Fibroblast of skin of abdomen (primary cell): ENCODE results near the gene ALDH4A1.

Experiments
- DNase-seq: peaks from one replicate; pipeline ENCODE4 v3.0.0-alpha.2; 2013

ALDH4A1 gene

GRCh38 chr1:18938707-18939070 lies 36.3 kb upstream of the ALDH4A1 start:
- no peak for DNase-seq

- DNase-seq, result no peak
These were observed 35.8 kb upstream of the ALDH4A1 start for GRCh38 chr1:18938008-18938706.

GRCh38 chr1:18937539-18937938 lies 35.2 kb upstream of the ALDH4A1 start:
- no peak for DNase-seq

- DNase-seq, result no peak
These were observed 34.6 kb upstream of the ALDH4A1 start for GRCh38 chr1:18936814-18937481.

GRCh38 chr1:18936471-18936813 lies 34.1 kb upstream of the ALDH4A1 start:
- no peak for DNase-seq

- DNase-seq, result no peak
These were observed 32.0 kb upstream of the ALDH4A1 start for GRCh38 chr1:18934205-18935000.

- DNase-seq, result no peak
These were observed 30.5 kb upstream of the ALDH4A1 start for GRCh38 chr1:18932879-18933278.

- DNase-seq, result no peak
These were observed 30.0 kb upstream of the ALDH4A1 start for GRCh38 chr1:18932387-18932786.

- DNase-seq, result no peak
These were observed 29.4 kb upstream of the ALDH4A1 start for GRCh38 chr1:18931730-18932129.

GRCh38 chr1:18929686-18930085 lies 27.3 kb upstream of the ALDH4A1 start:
- peak; percentile 60 for DNase-seq

- no peak for DNase-seq
These were observed 26.6 kb upstream of the ALDH4A1 start for GRCh38 chr1:18928985-18929384.

GRCh38 chr1:18928406-18928805 lies 26.1 kb upstream of the ALDH4A1 start:
- no peak for DNase-seq

- DNase-seq, result peak; percentile 65
These were observed 25.4 kb upstream of the ALDH4A1 start for GRCh38 chr1:18927654-18928272.

GRCh38 chr1:18927082-18927653 lies 24.8 kb upstream of the ALDH4A1 start:
- no peak for DNase-seq

- DNase-seq, result peak; percentile 95
These were observed 24.1 kb upstream of the ALDH4A1 start for GRCh38 chr1:18926315-18927081.

GRCh38 chr1:18925279-18925678 lies 22.9 kb upstream of the ALDH4A1 start:
- no peak for DNase-seq

- no peak for DNase-seq
These were observed 21.9 kb upstream of the ALDH4A1 start for GRCh38 chr1:18924221-18924691.

- DNase-seq, result peak; percentile 57
These were observed 21.4 kb upstream of the ALDH4A1 start for GRCh38 chr1:18923756-18924211.

- no peak for DNase-seq
These were observed 20.7 kb upstream of the ALDH4A1 start for GRCh38 chr1:18922848-18923755.

- peak; percentile 86 for DNase-seq
These were observed 20.0 kb upstream of the ALDH4A1 start for GRCh38 chr1:18922319-18922726.
